Mesothelial cell of epicardium (in vitro differentiated cells): ENCODE measurements around the gene RNF213. TPM values are rescaled to one million over a fixed set of nuclear protein-coding genes. Genes with fewer than 3 reads are reported as not detected.

Experiments
- DNase-seq, 2 experiments: peaks; one replicate each; pipeline ENCODE4 v3.0.0; 2021; ENCODE audit warnings: low spot score in 2 of 2; ENCODE audit not compliant: unreplicated experiment in 2 of 2
- H3K27ac Mint-ChIP-seq: 2 replicates; pipeline ENCODE4 v1.8.0; 2021; ENCODE audit warnings: mixed read lengths
- H3K27me3 Mint-ChIP-seq: 2 replicates; pipeline ENCODE4 v1.8.0; 2021; ENCODE audit warnings: low read depth, mixed read lengths
- H3K36me3 Mint-ChIP-seq: 2 replicates; pipeline ENCODE4 v1.8.0; 2021; ENCODE audit warnings: mixed read lengths
- H3K4me1 Mint-ChIP-seq: 2 replicates; pipeline ENCODE4 v1.8.0; 2021; ENCODE audit warnings: mixed read lengths
- H3K4me3 Mint-ChIP-seq: 2 replicates; pipeline ENCODE4 v1.8.0; 2021; ENCODE audit warnings: mild to moderate bottlenecking, moderate library complexity, mixed read lengths
- H3K9me3 Mint-ChIP-seq: 2 replicates; pipeline ENCODE4 v1.8.0; 2021; ENCODE audit warnings: mixed read lengths
- CTCF ChIP-seq: fragments of 200-600 bp; sonication (generic); IDR thresholded peaks from one replicate; pipeline ENCODE4 v1.5.0; 2021; ENCODE audit warnings: antibody characterized with exemption; ENCODE audit not compliant: unreplicated experiment
- total RNA-seq: library from RNA; stranded (reverse); gene quantifications from 3 replicates; pipeline ENCODE4 v1.2.1, GENCODE V29; 2021

Gene RNF213
- total RNA-seq, 1 donor from 2014 or later = 76.7 TPM

- no peak for TF ChIP-seq CTCF
- no peak overlapping the region for H3K4me3 Mint-ChIP-seq
- no peaks in the 10 kb centered on the region for H3K4me1 Mint-ChIP-seq
- H3K36me3 Mint-ChIP-seq = peaks cover 30% of the 10 kb centered on the region
- no peak overlapping the region for H3K27ac Mint-ChIP-seq
- H3K27me3 Mint-ChIP-seq = no peaks in the 10 kb centered on the region
- no peaks in the 10 kb centered on the region for H3K9me3 Mint-ChIP-seq
- DNase-seq = no peak
Measured at GRCh38 chr17:80384078-80384960, 123.7 kb downstream of the RNF213 start.

- Mint-ChIP-seq H3K9me3 (no peaks in the 10 kb centered on the region), H3K4me3 (no peak overlapping the region), H3K36me3 (peaks cover 36% of the 10 kb centered on the region), H3K27ac (no peak overlapping the region), H3K4me1 (no peaks in the 10 kb centered on the region), H3K27me3 (no peaks in the 10 kb centered on the region)
- TF ChIP-seq CTCF = no peak
- DNase-seq = no peak
Measured at GRCh38 chr17:80385046-80385445, 124.4 kb downstream of the RNF213 start.

GRCh38 chr17:80386341-80386740 lies 125.7 kb downstream of the RNF213 start:
- no peak for TF ChIP-seq CTCF
- no peak overlapping the region for H3K4me3 Mint-ChIP-seq
- H3K4me1 Mint-ChIP-seq = no peaks in the 10 kb centered on the region
- DNase-seq = no peak
- H3K27ac Mint-ChIP-seq = no peak overlapping the region
- H3K27me3 Mint-ChIP-seq = no peaks in the 10 kb centered on the region
- H3K36me3 Mint-ChIP-seq = peaks cover 32% of the 10 kb centered on the region
- no peaks in the 10 kb centered on the region for H3K9me3 Mint-ChIP-seq

- no peaks in the 10 kb centered on the region for H3K27me3 Mint-ChIP-seq
- TF ChIP-seq CTCF = no peak
- H3K4me3 Mint-ChIP-seq = no peak overlapping the region
- no peak for DNase-seq
- H3K27ac Mint-ChIP-seq = no peak overlapping the region
- H3K9me3 Mint-ChIP-seq = no peaks in the 10 kb centered on the region
- H3K36me3 Mint-ChIP-seq = peaks cover 30% of the 10 kb centered on the region
- H3K4me1 Mint-ChIP-seq = no peaks in the 10 kb centered on the region
Measured at GRCh38 chr17:80387071-80387470, 126.4 kb downstream of the RNF213 start.

GRCh38 chr17:80388175-80388574 lies 127.5 kb downstream of the RNF213 start:
- no peak overlapping the region for H3K4me3 Mint-ChIP-seq
- H3K9me3 Mint-ChIP-seq = no peaks in the 10 kb centered on the region
- no peak for DNase-seq
- H3K36me3 Mint-ChIP-seq = peaks cover 30% of the 10 kb centered on the region
- H3K27ac Mint-ChIP-seq = no peak overlapping the region
- H3K4me1 Mint-ChIP-seq = no peaks in the 10 kb centered on the region
- no peaks in the 10 kb centered on the region for H3K27me3 Mint-ChIP-seq
- TF ChIP-seq CTCF = no peak
